GM18873 (cell line): ENCODE measurements around the gene FRMD1.
"Not testable (repeated sequence)": the region's sequence is repeated elsewhere in the genome, so short reads cannot be mapped to it uniquely, and the experiment has no call there.

Experiments used
- ATAC-seq: cut with Tn5 transposase; IDR thresholded peaks from one replicate; pipeline ENCODE4 v1.9.1; 2021; ENCODE audit warnings: mild to moderate bottlenecking, moderate library complexity, moderate number of reproducible peaks; ENCODE audit not compliant: unreplicated experiment, low FRiP score

Gene FRMD1

DNA sequence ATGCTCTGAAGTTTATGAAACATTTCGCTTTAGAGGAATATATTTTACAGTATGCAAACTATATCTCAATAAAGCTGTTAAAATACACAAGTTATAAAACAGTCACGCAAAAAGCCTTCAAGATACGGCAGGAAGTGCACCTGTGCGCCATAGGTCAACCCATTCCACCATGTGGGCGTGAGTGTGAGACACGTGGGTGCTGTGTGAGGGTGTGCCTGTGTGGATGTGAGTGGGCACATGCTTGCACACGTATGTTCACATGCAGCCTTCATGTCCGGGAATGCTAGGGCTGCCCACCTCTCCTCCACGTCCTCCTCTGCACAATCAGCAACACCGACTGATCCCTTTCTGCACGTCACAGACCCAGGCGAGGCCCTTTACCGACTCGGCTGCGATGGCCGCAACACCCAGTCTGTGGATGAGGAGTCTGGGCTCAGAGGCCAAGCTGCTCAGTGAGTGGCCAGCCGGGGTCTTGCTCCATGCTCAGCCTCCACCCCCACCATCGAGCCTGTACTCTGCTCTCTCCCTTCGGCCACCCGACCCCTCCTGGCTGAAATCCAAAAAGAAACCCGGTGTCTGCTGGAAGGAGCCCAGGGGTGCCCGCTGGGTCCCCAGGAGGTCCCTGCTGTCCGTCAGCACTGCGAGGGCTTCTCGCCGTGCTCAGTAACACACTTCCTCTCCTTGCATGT lies 3.0 kb upstream of the FRMD1 start:
- no peak for ATAC-seq

DNA sequence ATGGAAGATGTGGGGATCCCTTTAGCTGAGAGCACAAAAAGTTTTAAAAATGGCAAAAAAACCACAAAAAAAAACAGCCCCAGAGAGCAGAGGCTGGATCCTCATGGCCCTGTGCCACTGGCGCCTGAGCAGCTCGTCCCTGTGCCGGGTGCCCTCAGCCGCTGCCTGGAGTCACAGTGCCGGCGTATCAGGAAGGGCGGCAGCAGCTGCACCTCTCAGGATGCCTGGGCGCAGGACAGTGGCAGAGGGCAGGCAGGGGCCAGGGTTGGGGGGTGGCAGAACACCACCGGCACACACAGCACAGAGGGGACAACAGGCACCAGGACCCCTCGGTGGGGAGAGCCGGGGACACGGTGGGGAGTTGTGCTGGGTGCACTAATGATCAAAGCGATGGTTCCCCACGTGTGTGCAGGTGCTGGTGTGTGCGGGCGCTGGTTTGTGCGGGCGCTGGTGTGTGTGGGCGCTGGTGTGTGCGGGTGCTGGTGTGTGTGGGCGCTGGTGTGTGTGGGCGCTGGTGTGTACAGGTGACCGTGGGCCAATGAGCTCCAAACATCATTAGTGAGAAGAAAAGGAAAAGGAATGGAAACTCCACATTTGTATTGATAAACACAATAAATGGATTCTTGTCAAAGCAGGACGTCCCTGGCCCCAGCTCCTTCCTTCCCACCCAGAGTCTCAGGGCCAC lies 1.5 kb upstream of the FRMD1 start:
- ATAC-seq: no peak

DNA sequence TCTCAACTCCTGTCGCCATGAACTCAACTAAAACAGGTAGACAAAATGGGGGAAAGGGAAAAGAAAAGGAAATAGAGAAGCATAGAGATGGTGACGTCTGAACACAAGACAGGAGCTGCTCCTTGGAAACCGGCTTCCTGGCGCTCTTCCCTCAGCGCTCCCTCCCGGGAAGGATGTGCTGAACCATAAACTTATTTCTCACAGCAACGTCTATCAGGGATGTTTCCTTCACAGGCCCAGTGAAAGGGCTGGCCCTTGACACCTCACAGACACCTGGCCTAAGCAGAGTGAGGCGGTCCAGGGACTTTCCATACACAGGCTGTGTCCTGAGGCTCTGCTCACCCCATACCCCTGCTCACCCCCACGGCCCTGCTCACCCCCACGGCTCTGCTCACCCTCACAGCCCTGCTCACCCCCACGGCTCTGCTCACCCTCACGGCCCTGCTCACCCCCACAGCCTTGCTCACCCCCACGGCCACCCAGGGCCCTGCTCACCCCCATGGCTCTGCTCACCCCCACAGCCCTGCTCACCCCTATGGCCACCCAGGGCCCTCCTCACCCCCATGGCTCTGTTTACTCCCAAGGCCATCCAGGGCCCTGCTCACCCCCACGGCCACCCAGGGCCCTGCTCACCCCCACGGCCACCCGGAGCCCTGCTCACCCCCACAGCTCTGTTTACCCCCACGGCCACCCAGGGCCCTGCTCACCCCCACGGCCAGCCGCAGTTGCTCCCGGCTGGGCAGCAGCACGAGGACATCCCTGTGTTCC lies 653 bp downstream of the FRMD1 start:
- ATAC-seq: no peak

DNA sequence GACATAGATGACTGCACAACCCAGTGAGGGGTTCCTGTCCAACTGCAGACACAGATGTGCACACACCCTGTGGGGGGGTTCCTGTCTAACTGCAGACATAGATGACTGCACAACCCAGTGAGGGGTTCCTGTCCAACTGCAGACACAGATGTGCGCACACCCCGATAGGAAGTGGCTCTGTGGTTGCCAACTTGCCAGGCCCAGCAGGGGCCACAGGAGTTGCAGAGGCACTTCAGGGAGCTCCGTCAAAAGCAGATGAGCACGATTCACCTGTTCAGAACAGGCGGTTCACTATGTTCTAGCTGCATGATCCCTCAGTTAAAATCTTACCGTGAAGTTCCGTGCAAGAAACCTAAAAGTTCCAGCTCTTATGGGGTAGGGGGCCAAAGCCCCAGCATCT lies 1.6 kb downstream of the FRMD1 start:
- ATAC-seq: not testable (repeated sequence)

DNA sequence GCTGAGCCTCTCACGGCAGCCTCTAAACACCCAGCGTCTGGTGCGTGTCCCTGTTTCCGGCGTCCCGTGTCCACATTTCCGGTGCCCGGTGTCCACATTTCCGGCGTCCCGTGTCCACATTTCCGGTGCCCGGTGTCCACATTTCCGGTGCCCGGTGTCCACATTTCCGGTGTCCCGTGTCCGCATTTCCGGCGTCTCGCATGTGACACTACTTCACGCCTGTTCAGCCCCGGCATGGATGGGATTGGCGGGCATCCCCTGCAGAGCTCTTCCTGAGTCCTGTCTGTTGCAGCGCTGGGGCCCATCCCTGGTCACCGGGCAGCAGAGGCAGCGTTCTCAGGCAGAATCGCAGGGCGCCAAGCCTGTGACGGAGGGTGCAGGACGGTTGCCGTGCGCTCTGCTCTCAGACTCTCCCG lies 3.2 kb downstream of the FRMD1 start:
- no peak for ATAC-seq

DNA sequence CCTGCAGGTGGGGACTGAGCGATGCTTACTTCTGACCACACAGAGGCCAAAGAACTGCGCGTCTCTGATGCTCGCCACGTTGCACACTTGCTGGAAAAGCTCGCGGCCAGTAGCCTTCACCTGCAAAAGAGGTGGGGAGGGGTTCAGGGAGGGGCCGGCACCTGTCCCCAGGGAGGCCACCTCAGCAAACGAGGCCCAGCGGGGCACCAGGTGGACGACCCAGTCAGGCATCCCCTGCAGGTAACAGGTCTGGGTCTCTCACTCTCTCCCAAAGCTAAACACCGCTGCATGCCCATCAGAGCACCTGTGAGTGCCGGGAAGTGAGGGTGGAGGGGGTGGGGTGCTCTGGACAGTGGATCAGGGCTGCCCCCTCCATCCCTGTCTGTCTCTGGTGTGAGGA lies 3.8 kb downstream of the FRMD1 start:
- ATAC-seq: no peak

DNA sequence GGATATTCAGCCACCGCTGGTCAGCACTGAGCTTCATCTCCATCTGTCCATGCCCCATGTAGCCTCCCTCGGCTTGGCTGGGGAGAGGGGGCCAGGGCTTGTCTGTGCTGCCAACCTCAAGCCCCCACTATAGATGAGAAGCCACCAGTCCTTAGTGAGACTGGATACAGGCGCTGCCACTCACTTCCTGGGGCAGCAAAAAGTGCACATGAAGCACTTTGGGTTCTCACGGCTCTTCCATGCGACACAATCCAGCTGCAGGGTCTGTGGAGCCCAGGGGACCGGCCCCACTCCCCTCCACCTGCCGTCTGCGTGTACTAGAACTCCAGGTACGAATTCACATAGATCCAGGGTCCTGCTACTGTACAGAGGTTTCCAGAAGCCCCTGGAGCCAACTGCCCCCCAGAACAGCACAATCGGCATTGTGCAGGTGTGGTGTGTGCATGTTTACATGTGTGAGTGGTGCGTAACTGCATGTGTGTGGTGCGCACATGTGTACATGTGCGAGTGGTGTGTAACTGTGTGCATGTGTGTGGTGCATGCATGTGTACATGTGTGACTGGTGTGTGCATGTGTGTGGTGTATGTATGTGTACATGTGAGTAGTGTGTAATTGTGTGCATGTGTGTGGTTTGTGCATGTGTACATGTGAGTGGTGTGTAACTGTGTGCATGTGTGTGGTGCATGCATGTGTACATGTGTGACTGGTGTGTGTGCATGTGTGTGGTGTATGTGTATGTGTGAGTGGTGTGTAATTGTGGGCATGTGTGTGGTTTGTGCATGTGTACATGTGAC lies 4.9 kb downstream of the FRMD1 start:
- ATAC-seq: no peak

DNA sequence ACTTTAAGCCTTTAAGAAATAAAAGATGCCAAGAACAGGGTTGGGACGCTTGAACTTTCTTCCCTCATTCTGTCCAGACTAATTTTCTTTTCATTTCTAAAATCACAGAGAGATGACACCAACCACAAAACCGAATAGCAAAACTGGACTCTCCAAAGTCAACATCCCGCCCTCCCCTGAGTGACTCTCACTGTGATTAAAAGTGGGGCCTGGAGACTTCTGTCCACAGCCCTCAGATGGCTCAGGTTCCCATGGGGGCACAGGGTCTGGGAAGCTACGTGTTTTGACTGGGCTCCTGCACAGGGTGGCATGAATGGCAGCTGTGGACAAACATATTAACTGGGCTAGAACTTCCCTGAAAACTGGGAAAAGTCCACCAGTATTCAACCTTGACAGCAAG lies 6.3 kb downstream of the FRMD1 start:
- no peak for ATAC-seq

DNA sequence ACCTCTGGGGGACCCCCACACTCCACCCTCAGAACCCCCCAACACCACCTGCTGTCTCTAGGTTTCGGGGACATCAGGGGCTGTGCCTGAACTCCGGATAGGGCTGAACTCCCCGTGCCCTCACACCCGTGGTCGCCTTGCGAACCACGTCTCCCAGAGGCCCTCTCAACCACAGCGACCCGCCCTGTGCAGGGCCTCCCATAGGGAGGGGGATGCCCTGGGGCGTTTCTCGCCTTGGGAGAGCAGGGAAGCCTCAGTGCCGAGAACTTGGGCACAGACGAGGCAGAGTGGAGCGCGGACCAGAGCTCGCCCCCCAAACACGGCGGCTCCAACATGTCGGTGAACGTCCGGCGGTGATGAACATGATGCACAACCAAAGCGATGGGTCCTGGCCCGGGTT lies 6.8 kb downstream of the FRMD1 start:
- no peak for ATAC-seq

DNA sequence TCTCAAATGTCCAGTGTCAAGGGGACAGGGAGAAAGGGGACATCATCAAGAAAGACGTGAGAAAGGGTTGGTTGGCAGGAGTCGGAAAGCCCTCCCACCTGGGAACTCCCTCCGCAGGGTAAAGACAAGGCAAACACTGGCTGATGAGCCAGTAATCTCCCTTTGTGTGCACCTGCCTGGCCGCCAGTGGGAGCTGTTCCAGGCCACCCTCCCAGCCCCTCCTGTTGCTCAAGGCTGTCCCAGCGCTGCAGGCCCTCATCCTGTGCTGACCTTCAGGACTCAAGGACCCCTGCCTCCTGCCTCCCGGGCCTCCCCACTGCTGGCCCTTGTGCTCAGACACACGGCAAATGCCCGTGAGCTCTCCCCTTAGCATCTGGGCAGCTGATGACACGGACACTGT lies 7.4 kb downstream of the FRMD1 start:
- ATAC-seq: no peak

DNA sequence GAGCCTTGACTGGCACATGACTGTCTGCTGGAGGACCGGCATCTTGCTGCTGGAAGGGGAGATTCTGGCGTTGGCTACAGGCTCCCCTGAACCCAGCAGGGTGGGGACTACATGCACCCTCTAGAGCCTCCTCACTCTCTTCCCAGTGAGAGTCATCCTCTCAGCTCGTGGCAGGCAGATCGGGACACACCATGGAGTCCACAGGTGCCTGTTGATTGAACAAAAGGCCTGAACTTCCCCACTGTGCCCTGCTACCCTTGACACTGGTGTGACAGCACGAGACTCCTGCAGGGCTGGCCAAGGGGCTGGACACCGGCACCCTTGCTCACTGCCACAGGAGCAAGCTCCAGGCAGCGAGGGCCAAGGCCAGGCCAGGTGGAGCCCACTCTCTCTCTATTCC lies 8.2 kb downstream of the FRMD1 start:
- ATAC-seq: no peak

DNA sequence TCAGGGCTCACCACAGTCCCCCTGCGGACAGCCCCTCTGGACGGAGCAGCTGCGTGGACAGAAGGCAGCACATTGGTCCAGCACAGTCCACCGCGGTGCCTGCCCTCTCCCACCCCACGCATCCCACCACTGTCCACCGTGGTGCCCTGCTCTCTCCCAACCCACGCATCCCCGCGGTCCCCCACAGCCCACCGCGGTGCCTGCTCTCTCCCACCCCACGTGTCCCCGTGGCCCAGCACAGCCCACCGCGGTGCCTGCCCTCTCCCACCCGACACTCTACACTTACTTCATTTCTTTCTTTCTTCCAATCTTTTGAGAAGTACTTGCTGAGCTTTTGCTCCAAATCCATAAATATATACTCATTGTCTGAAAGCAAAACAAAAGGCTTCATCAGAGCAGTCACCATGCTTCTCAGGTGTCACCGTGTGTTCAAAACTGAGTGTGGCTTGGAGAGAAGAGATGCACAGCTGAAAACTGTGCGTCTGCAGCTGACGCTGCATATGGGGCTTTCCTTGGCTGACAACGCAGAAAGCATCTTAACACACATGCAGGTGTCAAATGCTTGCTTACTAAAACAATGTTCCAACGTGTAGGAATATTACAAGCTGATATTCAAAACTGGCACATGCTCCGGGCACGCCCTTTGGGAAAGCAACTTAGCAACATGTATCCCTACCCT lies 11.8 kb downstream of the FRMD1 start:
- no peak for ATAC-seq

DNA sequence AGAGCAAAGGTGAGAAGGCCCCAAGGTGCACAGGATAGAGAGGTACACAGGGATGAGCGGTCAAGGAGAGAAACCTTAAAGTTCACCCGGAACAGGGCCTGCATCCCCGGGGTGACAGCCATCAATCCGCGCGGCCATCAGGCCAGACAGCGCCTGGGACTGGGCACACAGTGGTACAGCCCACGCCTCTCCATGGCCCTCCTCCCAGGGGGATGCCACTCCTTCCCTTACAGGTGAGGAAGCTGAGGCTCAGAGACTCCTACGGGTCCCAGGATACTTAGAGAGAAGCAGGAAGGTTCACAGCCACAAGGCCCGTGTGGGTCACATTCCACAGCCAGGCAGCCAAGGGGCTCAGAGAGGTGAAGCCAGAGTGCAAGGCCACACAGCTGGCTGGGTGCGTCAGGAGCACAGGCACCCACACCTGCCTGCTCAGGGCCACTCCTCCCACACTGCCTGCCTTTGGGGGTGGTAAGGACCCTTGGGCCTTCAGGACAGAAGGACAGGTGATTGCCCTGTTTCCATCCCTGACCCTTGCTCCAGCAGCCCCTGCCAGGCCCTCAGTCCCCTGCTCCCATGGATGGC lies 14.7 kb downstream of the FRMD1 start:
- ATAC-seq: no peak

DNA sequence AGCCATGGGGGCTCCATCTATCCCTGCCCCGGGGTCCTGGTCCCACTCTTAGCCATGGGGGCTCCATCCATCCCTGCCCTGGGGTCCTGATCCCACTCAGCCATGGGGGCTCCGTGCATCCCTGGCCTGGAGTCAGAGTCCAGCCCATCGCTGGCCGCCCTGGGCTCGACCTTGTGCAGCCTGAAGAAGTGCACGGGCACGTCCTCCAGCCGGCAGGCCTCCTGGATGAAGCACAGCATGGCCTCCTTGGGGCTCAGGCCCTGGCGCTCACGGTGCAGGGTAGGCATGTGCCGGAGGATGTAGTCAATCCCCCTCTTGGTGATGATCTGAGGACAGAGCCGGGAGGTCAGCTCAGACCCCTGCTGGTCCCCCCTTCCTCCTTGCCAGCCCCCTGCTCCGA lies 15.6 kb downstream of the FRMD1 start:
- no peak for ATAC-seq

DNA sequence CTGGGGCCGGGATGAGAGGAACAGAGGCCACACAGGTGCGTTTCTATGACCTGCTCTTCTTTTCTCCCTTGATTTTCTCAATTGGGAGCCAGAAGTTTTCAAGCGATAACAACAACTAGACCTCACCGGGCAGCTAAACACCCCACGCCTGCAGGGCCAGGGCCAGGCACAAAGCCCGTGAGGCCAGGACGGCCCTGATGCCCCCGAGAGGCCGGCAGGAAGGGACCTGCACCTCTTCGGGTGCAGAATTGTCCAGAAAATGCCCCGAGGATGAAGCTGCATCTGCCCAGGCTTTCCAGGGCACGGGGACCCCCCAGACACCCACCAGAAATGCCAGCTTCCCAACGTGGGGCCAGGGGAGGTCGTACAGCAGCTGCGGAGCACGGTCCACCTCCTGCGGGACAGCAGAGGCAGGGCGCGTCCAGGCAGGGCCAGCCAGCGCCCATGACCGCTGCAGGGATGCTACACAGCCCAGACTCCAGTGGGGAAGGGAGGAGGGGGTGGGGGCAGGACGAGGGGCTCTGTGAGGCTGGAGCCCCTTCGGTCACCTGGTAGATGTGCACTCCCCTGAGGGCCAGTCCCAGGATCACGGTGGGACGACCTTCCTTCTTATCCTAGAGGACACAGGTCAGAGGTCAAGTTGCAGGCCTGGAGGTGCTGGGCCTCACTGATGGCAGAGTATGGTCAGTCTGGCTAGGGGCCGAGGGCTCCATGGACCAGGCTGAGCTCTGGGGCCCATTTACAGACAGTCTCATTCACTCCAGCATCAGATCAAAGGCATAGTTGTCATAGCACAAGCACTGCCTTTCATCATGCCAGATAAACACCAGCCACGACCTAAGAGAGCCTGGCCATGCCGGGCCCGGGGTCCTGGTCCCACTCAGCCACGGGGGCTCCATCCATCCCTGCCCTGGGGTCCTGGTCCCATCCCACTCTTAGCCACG lies 16.4 kb downstream of the FRMD1 start:
- ATAC-seq: no peak

DNA sequence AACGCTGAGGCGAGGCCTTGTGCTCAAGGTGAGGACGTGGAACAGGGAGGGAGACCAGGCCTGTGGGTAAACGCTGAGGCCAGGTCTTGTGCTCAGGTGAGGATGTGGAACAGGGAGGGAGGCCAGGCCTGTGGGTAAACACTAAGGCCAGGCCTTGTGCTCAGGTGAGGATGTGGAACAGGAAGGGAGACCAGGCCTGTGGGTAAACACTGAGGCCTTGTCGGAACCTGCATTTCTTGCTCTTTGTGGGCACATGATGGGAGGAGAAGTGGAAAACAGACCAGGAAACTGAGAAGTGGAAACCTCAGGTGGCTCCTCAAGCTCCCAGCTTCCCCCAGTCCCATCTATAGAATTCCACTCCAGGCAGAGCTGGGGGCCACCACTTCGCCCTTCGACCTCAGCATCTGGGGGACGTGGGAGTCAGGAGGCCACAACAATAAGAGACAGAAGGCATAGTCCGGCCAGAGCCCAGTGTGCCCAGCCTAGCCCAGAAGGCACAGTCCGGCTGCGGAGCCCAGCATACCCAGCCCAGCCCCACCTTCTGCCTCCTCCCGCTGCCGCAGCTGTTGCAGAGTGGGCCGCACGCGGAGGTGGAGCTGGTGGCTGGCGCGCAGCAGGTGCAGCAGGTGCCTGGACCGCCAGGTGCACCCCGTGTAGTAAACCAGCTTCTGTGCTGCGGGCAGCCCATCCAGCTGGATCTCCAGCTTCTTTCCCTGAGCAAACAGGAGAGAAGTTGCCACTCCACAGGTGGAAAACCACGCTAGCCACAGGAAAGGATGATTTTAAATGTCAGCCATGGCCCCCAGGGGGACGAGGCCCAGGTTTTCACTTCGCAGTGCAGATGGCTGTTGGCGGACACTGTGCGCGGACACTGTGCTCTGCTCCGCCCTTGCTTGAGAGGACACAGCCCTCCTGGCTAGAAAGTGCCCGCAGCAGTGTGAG lies 17.5 kb downstream of the FRMD1 start:
- ATAC-seq: no peak

DNA sequence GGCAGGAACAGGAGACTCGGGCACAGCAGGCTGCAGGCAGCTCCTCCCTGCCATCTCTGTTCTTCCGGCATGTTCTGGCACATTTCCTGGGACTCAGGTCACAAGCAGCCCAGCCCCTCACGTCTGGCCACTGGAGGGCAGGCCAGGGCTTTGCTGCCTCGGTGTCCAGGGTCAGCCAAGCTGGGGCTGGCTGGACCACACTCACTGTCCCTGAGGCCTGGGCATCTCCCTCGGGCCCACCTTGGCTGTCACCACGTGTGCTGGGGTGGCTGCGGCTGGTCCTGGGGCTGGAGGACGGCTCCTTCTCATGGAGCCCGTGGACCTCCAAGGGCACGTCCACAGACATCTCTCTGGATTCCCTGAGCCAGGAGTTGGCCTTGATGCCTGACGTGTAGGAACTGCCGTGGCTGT lies 18.5 kb downstream of the FRMD1 start:
- ATAC-seq: no peak
